Karpas-422 (cell line): ENCODE results near the gene NR2C2AP. TPM values are rescaled to one million over a fixed set of nuclear protein-coding genes. Genes with fewer than 3 reads are reported as not detected.
A peak's percentile ranks its signal among the peaks of the same experiment; 100 is the strongest.

Experiments used
- DNase-seq: peaks from one replicate; pipeline ENCODE4 v3.0.0-alpha.2; 2015
- H2AFZ ChIP-seq: fragments of 200-600 bp; sonication (generic); 2 replicates; pipeline ENCODE4 v1.6.1; 2014; ENCODE audit warnings: antibody characterized with exemption, low read length, mixed read lengths
- H3K27ac ChIP-seq: fragments of 200-600 bp; sonication (generic); 2 replicates; pipeline ENCODE4 v1.5.1; 2014; ENCODE audit warnings: mild to moderate bottlenecking, low read length, moderate library complexity
- H3K27me3 ChIP-seq: fragments of 200-600 bp; sonication (generic); 2 replicates; pipeline ENCODE4 v1.6.1; 2014; ENCODE audit warnings: low read length, mixed read lengths
- H3K36me3 ChIP-seq: fragments of 200-600 bp; sonication (generic); 2 replicates; pipeline ENCODE4 v1.6.1; 2014; ENCODE audit warnings: low read length, mixed read lengths; ENCODE audit not compliant: insufficient read depth
- H3K4me1 ChIP-seq: fragments of 200-600 bp; sonication (generic); 2 replicates; pipeline ENCODE4 v1.6.1; 2014; ENCODE audit warnings: mild to moderate bottlenecking, low read length, mixed read lengths
- H3K4me2 ChIP-seq: fragments of 200-600 bp; sonication (generic); 2 replicates; pipeline ENCODE4 v1.6.1; 2014; ENCODE audit warnings: low read length, low read depth, mild to moderate bottlenecking; ENCODE audit not compliant: poor library complexity, severe bottlenecking
- H3K4me3 ChIP-seq: fragments of 200-600 bp; sonication (generic); 2 replicates; pipeline ENCODE4 v1.5.1; 2014; ENCODE audit warnings: mild to moderate bottlenecking, antibody characterized with exemption, low read length, mixed read lengths
- H3K79me2 ChIP-seq: fragments of 200-600 bp; sonication (generic); 2 replicates; pipeline ENCODE4 v1.6.1; 2014; ENCODE audit warnings: mild to moderate bottlenecking, low read length, mixed read lengths
- H3K9ac ChIP-seq: fragments of 200-600 bp; sonication (generic); 2 replicates; pipeline ENCODE4 v1.6.0; 2014; ENCODE audit warnings: low read length
- H3K9me2 ChIP-seq: fragments of 200-600 bp; sonication (generic), shearing (Covaris generic); replicated peaks from 2 replicates; pipeline ENCODE4 v1.6.0; 2014; ENCODE audit warnings: mild to moderate bottlenecking, low read length, moderate library complexity; ENCODE audit not compliant: insufficient read depth
- H3K9me3 ChIP-seq: fragments of 300-700, 200-600 bp; sonication (generic); 2 replicates; pipeline ENCODE4 v1.6.1; 2014; ENCODE audit warnings: low read length, mixed read lengths
- H4K20me1 ChIP-seq: fragments of 200-600 bp; sonication (generic); 2 replicates; pipeline ENCODE4 v1.6.1; 2014; ENCODE audit warnings: mild to moderate bottlenecking, antibody characterized with exemption, low read length, low read depth; ENCODE audit not compliant: insufficient read depth
- total RNA-seq: library from RNA; depleted of rRNA; stranded (reverse); fragments of >200 nt; shearing (Covaris generic); gene quantifications from 2 replicates; pipeline ENCODE4 v1.2.3, GENCODE V29; 2014; ENCODE audit warnings: low replicate concordance

NR2C2AP gene
- total RNA-seq, 1 experiment from 2014 or later, result 6.9 TPM

DNA sequence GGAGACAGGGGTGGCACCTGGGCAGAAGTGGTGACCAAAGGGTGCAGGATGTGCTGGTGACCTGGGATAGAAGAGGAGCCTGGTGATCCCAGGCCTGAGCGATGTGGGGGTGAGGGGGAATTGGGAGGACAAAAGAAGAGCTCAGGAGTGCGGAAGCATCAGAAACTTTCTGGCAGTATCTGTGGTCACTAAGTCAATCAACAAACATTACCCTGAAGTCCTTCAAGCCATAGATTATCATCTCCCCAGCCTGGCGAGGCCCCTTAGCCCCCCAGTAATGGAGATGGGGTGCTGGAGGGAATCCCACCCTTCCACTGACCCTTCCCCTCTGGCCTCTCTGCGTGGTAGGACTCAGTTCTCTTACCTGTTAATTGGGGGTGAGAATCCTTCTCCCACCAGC is 43.7 kb downstream of the NR2C2AP start:
- no peaks in the 10 kb centered on the region for H3K9me2 ChIP-seq
- peak overlapping the region; percentile 66 for H3K9ac ChIP-seq
- H3K4me3 ChIP-seq, result peak overlapping the region; percentile 21; the same call in 1 of the 2 replicates
- H3K79me2 ChIP-seq, result peaks cover 39% of the 10 kb centered on the region
- H3K4me1 ChIP-seq, result peaks cover 99% of the 10 kb centered on the region
- H3K36me3 ChIP-seq, result peaks cover 23% of the 10 kb centered on the region
- peak overlapping the region; percentile 89 for H3K4me2 ChIP-seq
- H3K9me3 ChIP-seq, result no peaks in the 10 kb centered on the region
- H4K20me1 ChIP-seq, result peaks cover 19% of the 10 kb centered on the region; the same call in 1 of the 2 replicates
- H3K27ac ChIP-seq, result peak overlapping the region; percentile 99
- H2AFZ ChIP-seq, result no peak overlapping the region
- DNase-seq, result no peak
- H3K27me3 ChIP-seq, result no peaks in the 10 kb centered on the region

DNA sequence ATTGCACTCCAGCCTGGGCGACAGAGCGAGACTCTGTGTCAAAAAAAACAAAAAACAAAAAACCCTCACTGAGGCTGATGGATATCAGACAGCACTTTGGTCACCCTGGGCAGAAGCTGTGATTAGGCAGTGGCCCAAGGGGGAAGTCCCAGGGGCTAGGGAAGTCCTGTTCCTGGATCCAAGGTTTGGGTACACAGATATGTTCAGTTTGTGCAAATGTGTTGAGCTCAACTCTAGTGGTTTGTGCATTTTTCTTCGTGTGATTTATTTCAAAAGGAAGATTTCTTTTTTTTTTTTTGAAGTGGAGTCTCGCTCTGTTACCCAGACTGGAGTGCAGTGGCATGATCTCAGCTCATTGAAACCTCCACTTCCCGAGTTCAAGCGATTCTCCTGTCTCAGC is 45.4 kb downstream of the NR2C2AP start:
- peaks cover 99% of the 10 kb centered on the region for H3K4me1 ChIP-seq

DNA sequence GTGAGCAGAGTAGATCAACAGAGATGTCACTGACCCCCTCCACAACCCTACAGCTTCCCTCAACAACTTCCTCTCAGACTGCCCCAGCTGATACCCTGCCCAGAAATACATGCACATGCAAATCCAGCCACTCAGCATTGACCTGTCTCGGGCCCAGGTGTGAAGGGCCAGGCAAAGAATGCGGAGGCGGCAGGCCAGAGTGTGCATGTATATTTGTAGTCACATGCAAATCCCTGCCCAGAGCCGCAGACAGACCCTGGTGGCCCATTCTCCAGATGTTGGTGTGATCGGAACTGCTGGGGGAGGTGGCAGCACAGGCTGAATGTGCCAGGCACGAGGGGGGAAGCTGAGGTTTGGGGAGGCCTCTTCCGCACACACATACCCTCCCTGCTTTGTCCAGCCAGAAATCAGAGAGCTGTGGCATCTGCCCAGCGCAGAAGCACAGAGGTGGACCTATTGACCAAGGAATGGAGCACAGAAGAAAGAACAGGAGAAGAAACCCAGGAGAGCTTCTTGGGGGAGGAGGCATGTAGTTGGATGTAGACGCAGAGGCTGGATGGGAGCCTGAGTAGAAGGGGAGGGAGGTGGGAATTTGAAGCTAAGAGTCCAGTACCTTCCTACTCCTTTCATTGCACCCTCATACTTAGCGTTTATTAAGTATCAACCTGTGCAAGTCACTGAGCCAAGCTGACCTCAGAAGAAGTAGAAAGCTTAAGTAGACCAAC is 47.6 kb downstream of the NR2C2AP start:
- Histone ChIP-seq H3K9me2 (no peaks in the 10 kb centered on the region), H3K9ac (peak overlapping the region; percentile 78), H3K4me3 (peak overlapping the region; percentile 58), H3K9me3 (no peaks in the 10 kb centered on the region), H3K4me2 (peak overlapping the region; percentile 83), H3K4me1 (peaks cover 97% of the 10 kb centered on the region), H3K36me3 (peaks cover 40% of the 10 kb centered on the region), H4K20me1 (peaks cover 31% of the 10 kb centered on the region; the same call in 1 of the 2 replicates), H2AFZ (no peak overlapping the region), H3K27ac (peak overlapping the region; percentile 99), H3K27me3 (no peaks in the 10 kb centered on the region), H3K79me2 (peaks cover 32% of the 10 kb centered on the region)
- DNase-seq, result peak; percentile 97

More for the DNA sequence above, 45.4 kb downstream of the NR2C2AP start:
- Histone ChIP-seq H4K20me1 (peaks cover 26% of the 10 kb centered on the region; the same call in 1 of the 2 replicates), H3K27me3 (no peaks in the 10 kb centered on the region), H3K36me3 (peaks cover 31% of the 10 kb centered on the region), H3K27ac (peak overlapping the region; percentile 99), H3K4me2 (peak overlapping the region; percentile 62), H3K79me2 (peaks cover 43% of the 10 kb centered on the region), H3K9me2 (no peaks in the 10 kb centered on the region), H2AFZ (no peak overlapping the region), H3K4me3 (no peak overlapping the region), H3K9me3 (no peaks in the 10 kb centered on the region), H3K9ac (peak overlapping the region; percentile 66)
- DNase-seq, result no peak

DNA sequence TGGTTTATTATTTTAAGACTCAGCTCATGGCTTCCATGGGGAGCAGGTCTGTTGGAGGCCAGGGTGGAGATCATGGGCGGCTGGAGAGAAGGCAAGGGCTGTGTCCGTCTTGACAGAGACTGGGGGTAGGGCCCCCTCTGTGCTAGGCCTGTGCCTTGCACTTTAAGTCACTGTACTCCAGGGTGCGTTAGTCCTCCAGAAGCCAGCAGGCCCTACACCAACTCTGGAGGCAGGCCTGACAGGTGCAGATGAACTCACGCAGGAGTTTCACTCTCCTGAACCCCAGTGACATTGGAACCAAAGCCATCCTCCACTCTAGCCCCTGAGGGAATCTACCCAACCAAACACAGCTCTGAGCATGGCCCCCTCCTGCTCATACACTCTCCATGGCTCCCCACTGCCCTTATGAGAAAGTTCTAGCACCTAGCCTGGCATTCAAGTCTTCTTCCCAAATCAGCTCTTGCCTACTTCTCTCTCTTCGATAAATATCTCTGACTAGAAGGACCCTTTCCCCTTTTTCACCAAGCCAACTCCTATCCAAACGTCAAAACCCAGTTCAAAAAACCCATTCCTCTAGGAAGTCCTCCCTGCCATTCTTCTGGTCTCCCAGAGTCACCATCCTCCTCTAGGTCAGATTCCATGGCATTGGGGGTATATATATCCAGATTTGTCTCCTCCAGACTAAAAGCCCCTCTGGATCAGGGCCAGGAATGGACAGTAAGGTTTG is 48.3 kb downstream of the NR2C2AP start:
- Histone ChIP-seq H3K9ac (peak overlapping the region; percentile 78), H3K9me3 (no peaks in the 10 kb centered on the region), H3K27me3 (no peaks in the 10 kb centered on the region), H4K20me1 (peaks cover 31% of the 10 kb centered on the region; the same call in 1 of the 2 replicates), H2AFZ (no peak overlapping the region), H3K36me3 (peaks cover 37% of the 10 kb centered on the region), H3K9me2 (no peaks in the 10 kb centered on the region), H3K4me2 (peak overlapping the region; percentile 83), H3K27ac (peak overlapping the region; percentile 99), H3K4me3 (peak overlapping the region; percentile 58), H3K4me1 (peaks cover 92% of the 10 kb centered on the region), H3K79me2 (peaks cover 29% of the 10 kb centered on the region)
- peak; percentile 69 for DNase-seq

DNA sequence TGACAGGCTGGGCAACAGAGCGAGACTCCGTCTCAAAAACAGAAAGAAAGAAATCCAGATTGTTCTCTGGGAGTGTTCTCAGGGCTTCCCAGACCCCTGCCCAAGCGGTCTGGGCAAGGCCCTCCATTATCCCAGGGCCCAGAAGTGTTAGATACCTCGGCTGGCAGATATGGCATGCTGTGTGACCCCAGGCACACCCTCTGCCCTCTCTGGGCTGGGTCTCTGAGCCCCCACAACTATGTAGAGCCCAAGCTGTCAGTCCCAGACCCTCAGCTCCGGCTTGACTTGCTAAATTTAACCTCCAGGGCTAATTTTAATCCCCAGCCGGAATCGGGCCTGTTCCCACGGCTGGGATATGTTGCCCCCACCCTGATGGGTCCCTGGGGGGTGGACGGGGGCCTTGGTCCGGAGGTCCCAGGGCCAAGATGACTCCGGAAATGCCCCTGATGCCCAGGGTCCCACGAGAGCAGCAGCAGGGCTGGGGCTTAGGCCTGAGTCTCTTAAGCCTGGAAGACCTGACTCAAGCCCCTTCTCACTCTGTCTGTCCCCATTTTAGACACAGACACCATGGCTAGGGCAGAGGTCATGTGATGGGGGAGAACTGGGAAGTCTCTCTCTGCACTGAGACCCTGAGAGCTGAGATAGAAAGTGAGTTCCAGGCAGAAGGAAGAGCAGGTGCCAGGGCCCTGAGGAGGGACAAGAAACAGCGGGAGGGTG is 50.4 kb downstream of the NR2C2AP start:
- Histone ChIP-seq H3K9ac (peak overlapping the region; percentile 50), H3K79me2 (peaks cover 21% of the 10 kb centered on the region), H3K27ac (peak overlapping the region; percentile 99), H3K9me2 (no peaks in the 10 kb centered on the region), H4K20me1 (peaks cover 33% of the 10 kb centered on the region; the same call in 1 of the 2 replicates), H3K27me3 (no peaks in the 10 kb centered on the region), H2AFZ (no peak overlapping the region), H3K4me2 (peak overlapping the region; percentile 40), H3K4me3 (no peak overlapping the region), H3K4me1 (peaks cover 88% of the 10 kb centered on the region), H3K36me3 (peaks cover 46% of the 10 kb centered on the region), H3K9me3 (no peaks in the 10 kb centered on the region)
- no peak for DNase-seq

DNA sequence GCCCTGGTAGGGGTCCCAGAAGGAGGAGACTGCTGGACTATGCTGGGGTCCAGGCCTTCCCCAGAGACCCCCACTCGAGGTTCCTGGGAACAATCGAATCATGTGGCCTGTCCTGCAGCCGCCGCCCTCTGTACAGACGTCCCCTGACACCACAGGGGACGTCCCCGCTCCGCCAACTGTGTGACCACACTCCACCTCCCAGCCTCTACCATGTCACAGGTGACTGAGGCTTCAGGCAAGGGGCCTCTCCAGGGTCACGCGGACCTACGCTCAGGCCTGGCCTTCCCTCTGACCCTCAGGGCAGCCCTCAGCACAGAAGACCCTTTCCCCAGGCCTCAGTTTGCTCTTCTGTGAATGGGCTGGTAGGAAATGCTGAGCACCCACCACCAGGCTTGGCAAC is 51.8 kb downstream of the NR2C2AP start:
- H3K9me2 ChIP-seq, result no peaks in the 10 kb centered on the region
- H3K79me2 ChIP-seq, result peaks cover 21% of the 10 kb centered on the region
- H3K4me1 ChIP-seq, result peaks cover 88% of the 10 kb centered on the region
- no peak overlapping the region for H2AFZ ChIP-seq
- no peak for DNase-seq
- H3K36me3 ChIP-seq, result peaks cover 51% of the 10 kb centered on the region
- H3K27ac ChIP-seq, result peak overlapping the region; percentile 99
- no peak overlapping the region for H3K4me2 ChIP-seq
- H4K20me1 ChIP-seq, result peaks cover 46% of the 10 kb centered on the region; the same call in 1 of the 2 replicates
- no peaks in the 10 kb centered on the region for H3K27me3 ChIP-seq
- H3K4me3 ChIP-seq, result no peak overlapping the region
- H3K9ac ChIP-seq, result no peak overlapping the region
- H3K9me3 ChIP-seq, result no peaks in the 10 kb centered on the region
